ENCODE data around the gene IGSF9. TPM values are rescaled to one million over a fixed set of nuclear protein-coding genes. Genes with fewer than 3 reads are reported as not detected.

The IGSF9 gene
- total RNA-seq, 2 experiments from 2014 or later: not detected

DNA sequence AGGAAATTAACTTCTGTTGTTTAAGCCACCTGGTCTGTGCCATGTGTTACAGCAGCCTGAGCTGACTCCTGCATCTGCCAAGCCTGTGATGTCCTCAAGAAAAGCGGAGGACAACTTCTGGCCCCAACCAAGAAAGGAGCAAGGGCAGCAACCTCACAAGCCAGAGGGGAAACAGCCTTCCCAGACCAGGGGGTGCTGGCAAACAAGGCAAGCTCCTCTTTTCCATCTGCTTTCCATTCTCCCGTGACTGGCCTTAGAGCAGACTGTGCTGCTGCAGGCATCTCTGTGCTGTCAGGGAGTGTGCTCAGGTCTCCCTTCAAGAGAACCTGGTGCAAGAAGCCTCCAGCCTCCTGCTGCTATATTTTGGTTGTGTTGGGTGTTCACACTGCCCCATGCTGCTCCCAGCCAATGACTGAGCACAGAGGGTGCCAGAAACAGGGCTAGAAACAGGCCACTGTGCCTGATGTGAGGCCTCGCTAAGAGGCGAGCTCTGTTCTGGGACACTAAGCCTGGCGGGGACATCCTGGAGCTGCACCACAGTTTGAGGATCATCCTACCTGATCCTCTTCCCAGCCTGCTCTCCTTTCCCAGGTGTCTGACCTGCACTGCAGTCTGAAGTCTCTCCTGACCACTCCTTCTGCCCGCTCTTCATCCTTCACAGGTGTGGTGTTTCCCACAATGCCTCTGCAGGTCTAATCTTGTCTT lies 36.1 kb upstream of the IGSF9 start:
- Mint-ChIP-seq H3K4me1 (no peaks in the 10 kb centered on the region), H3K36me3 (no peaks in the 10 kb centered on the region), H3K27me3 (peaks cover 29% of the 10 kb centered on the region), H3K27ac (no peak overlapping the region), H3K9me3 (no peaks in the 10 kb centered on the region), H3K4me3 (no peak overlapping the region)
- no peak for ATAC-seq (ENCODE audit: low read depth)
- POLR2A ChIA-PET: interaction anchor here (0.5 kb wide), 1 partner anchor 13 kb away, joined by 5 read pairs; no protein-coding TSS in a partner anchor
- no peak for DNase-seq

DNA sequence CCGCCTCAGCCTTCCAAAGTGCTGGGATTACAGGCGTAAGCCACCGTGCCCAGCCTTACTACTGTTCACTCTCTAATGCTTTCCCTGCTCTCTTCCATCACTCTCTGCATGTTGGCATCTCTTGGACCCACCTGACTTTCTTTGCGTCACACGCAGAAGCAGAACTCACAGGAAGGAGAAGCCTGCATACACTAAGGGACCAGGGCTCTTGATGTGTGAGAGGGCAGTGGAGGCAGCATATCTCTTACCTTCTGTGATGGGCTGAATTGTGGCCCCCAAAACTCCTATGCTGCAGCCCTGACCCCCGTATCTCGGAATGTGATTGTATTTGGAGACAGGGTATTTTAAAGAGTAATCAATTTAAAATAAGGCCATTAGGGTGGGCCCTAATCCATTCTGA lies 35.4 kb upstream of the IGSF9 start:
- POLR2A ChIA-PET: no interaction called here
- no peak for DNase-seq
- no peak for ATAC-seq (ENCODE audit: low read depth)
- H3K27me3 Mint-ChIP-seq: peaks cover 29% of the 10 kb centered on the region
- no peaks in the 10 kb centered on the region for H3K9me3 Mint-ChIP-seq
- no peaks in the 10 kb centered on the region for H3K4me1 Mint-ChIP-seq
- H3K36me3 Mint-ChIP-seq: no peaks in the 10 kb centered on the region
- H3K27ac Mint-ChIP-seq: no peak overlapping the region
- no peak overlapping the region for H3K4me3 Mint-ChIP-seq

DNA sequence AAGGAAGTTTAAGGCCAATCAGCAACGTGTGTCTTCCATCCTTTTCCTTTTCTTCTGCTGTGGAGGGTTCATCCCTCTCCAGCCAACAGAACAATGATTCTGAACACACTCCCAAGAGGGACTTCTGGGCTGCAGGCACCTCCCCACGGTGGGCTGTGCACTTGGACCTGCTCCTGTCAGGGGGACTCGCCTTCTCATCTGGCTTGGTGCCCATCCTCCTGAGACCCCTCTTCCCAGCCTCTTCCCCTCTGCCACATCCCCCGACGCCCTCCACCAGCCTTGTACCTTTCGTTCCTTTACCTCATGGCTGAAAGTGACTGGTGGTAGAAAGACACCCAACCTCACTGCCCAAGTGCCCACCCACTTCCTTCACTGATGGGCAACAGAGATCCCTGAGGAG lies 34.7 kb upstream of the IGSF9 start:
- H3K36me3 Mint-ChIP-seq: no peaks in the 10 kb centered on the region
- no peak overlapping the region for H3K27ac Mint-ChIP-seq
- POLR2A ChIA-PET: no interaction called here
- no peak for ATAC-seq (ENCODE audit: low read depth)
- no peaks in the 10 kb centered on the region for H3K4me1 Mint-ChIP-seq
- no peaks in the 10 kb centered on the region for H3K9me3 Mint-ChIP-seq
- no peak overlapping the region for H3K4me3 Mint-ChIP-seq
- DNase-seq: no peak
- peaks cover 29% of the 10 kb centered on the region for H3K27me3 Mint-ChIP-seq

DNA sequence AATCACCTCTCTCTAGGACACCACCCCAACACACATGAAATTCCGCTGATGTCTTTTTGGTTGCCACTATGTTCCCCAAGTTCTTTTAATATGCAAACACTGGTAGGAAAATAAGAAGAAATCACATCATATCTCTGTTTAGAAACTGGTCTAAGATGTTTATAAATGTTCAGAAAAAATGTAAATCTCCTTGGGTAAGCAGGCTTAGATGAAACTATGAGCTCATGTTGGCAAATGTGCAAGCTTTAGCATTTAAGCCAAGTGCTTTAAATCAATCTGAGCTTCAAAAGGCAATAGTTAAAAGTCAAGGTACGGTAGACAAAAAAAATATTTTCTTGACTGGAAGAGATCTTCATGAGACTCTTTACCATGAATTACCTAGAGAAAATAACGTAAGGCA lies 33.8 kb upstream of the IGSF9 start:
- DNase-seq (no peak), ATAC-seq (ENCODE audit: low read depth) (no peak)
- no peaks in the 10 kb centered on the region for H3K36me3 Mint-ChIP-seq
- no peak overlapping the region for H3K4me3 Mint-ChIP-seq
- H3K9me3 Mint-ChIP-seq: no peaks in the 10 kb centered on the region
- POLR2A ChIA-PET: no interaction called here
- H3K27ac Mint-ChIP-seq: no peak overlapping the region
- no peaks in the 10 kb centered on the region for H3K4me1 Mint-ChIP-seq
- peaks cover 29% of the 10 kb centered on the region for H3K27me3 Mint-ChIP-seq

DNA sequence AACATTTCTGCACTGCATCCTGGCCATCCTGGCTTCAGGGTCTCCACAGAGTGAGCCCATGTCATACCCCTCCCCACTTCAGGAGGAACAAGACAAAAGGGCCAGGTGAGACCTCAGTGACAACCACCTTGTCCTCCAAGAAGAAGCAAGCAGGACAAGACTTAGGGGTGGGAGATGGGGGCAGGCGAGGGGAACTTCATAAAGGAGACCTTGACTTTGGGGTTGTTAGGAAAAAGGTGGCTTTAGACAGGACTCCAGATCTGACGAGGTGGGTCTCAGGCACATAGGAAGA lies 32.6 kb upstream of the IGSF9 start:
- Mint-ChIP-seq H3K4me3 (no peak overlapping the region), H3K4me1 (no peaks in the 10 kb centered on the region)

DNA sequence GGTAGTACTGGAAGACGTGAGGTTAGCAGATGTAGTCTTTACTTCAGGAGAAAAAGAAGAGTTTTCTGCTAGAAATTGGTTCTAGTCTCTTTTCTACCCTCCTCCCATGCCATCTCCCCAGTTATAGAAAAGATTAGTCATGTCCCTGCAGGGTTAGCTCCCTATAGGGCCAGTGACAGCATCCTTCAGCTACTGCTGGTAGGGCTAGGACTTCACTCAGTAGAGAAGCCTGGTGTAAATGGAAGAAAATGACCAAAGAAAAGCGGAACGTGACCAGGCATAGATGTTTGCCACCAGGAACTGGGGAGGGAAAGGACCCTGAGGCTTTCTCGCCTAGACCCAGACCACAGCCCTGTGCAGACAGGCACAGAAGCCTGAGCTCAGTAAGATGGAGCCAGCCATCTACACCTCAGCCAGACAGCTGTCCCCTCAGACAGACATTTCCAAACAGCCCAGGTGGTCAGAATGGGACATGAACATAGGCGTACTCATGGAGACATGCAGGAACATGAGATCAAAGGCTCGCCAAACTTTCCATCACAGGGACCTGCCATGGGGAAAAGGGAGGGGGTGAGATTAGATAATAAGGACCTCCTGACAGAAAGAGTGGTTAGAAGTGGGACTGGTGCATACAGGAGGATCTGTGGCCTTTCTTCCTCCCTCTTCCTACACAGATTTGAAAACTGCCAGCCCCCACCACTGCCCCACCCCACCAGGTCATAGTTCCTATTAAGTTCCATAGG lies 32.1 kb upstream of the IGSF9 start:
- Mint-ChIP-seq H3K9me3 (no peaks in the 10 kb centered on the region), H3K4me1 (no peaks in the 10 kb centered on the region), H3K27me3 (peaks cover 25% of the 10 kb centered on the region), H3K4me3 (no peak overlapping the region), H3K27ac (no peak overlapping the region), H3K36me3 (no peaks in the 10 kb centered on the region)
- no peak for ATAC-seq (ENCODE audit: low read depth)
- POLR2A ChIA-PET: no interaction called here
- no peak for DNase-seq

More for the DNA sequence above, 32.6 kb upstream of the IGSF9 start:
- H3K36me3 Mint-ChIP-seq: no peaks in the 10 kb centered on the region
- no peak overlapping the region for H3K27ac Mint-ChIP-seq
- peaks cover 25% of the 10 kb centered on the region for H3K27me3 Mint-ChIP-seq
- POLR2A ChIA-PET: no interaction called here
- ATAC-seq (ENCODE audit: low read depth): no peak
- DNase-seq: no peak
- H3K9me3 Mint-ChIP-seq: no peaks in the 10 kb centered on the region

DNA sequence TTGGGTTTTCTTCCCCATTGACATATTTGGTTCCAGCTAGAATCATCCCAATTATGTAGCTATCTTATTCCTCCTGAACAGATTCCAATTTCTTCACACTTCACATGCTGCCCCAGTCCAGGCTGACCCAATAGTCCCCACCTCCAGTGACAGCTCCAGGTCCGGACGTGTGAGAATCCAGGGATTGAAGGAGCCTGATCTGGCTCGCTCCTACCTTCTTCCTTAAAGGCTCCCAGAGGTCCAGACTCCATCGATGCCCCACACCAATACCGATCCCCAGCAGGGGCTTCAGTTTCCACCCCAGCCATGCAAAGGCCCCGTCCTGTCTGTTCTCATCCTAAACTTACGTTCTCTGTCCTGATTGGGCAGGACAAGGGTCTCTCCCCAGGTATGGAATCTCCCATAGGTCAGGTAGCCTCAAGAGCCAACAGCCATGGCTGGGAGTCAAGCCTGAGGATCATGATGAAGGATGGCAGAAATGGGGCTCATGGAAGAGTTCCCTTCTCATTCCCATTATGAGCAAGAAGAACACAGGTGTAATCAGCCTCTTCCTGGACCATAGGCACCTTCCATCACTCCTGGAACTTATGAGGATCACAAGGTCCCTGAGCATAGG lies 29.0 kb upstream of the IGSF9 start:
- POLR2A ChIA-PET: no interaction called here
- H3K27me3 Mint-ChIP-seq: peaks cover 25% of the 10 kb centered on the region
- DNase-seq (no peak), ATAC-seq (ENCODE audit: low read depth) (no peak)
- H3K27ac Mint-ChIP-seq: no peak overlapping the region
- no peak overlapping the region for H3K4me3 Mint-ChIP-seq
- H3K9me3 Mint-ChIP-seq: no peaks in the 10 kb centered on the region
- no peaks in the 10 kb centered on the region for H3K36me3 Mint-ChIP-seq
- H3K4me1 Mint-ChIP-seq: no peaks in the 10 kb centered on the region

DNA sequence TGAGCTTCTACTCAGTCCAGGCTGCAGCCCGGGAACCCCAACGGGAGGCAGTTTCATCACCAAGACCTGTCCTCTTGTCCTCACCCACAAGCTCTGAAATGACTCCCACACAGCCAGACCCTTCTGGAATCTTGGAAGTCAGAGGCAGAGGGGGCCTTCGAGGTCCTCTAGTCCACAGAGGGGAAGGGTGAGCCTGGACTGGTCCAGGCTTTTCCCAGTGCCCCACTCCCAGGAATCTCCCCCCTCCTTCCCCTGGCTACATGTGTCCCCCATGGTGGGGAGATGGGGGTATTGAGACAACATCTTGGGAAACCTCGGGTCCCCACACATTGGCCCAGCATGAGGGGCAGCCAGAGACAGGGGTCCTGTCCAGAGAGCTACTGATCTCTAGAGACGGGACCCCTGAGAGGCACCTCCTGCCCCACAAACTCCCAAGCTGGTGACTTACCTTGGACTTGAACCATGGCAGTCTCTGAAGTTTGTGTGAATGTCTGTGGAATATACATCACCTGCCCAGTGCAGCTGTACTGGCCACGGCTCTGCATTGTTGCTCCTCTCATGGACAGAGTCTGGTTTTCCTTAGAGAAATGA lies 28.0 kb upstream of the IGSF9 start:
- Mint-ChIP-seq H3K36me3 (no peaks in the 10 kb centered on the region), H3K27ac (no peak overlapping the region), H3K27me3 (peaks cover 17% of the 10 kb centered on the region), H3K4me3 (no peak overlapping the region), H3K4me1 (no peaks in the 10 kb centered on the region), H3K9me3 (no peaks in the 10 kb centered on the region)
- ATAC-seq (ENCODE audit: low read depth) (no peak), DNase-seq (no peak)
- POLR2A ChIA-PET: no interaction called here

DNA sequence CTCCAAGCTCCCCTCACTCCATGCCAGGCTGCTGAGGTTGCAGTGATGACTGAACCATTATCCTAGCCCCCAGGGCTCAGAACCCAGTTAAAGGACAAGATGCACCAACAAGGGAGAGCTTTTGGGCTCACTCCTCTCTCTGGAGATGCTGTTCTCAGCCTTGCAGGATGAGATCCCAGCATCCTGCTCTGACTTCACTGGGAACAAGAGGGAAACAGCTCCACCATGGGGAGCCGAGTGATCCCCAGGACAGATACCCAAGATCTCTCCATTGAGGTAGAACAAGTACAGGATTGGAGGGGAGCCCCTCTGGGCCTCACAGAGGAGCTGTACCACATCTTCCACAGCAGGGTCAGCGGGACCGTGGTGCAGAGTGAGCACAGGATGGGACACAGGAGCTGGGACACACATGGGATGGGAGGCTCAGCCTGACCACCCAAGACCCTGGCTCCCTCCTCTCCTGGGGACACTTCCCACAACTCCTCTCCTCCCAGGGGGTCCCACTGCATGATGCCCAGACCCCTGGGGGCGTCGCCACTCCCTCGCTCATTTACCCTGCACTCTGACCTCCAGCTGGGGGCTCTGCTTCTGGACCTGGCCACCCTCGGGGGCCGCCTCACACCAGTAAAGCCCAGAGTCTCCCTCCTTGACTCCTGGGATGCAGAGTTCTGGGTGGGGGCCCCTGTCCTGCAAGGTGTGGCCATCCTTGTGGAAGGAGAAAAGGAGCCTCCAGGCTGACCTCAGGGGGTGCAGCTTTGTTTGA lies 27.2 kb upstream of the IGSF9 start:
- no peak for DNase-seq
- Mint-ChIP-seq H3K36me3 (no peaks in the 10 kb centered on the region), H3K9me3 (no peaks in the 10 kb centered on the region), H3K27me3 (peaks cover 21% of the 10 kb centered on the region), H3K4me3 (no peak overlapping the region), H3K27ac (no peak overlapping the region), H3K4me1 (no peaks in the 10 kb centered on the region)
- no peak for ATAC-seq (ENCODE audit: low read depth)
- POLR2A ChIA-PET: no interaction called here

DNA sequence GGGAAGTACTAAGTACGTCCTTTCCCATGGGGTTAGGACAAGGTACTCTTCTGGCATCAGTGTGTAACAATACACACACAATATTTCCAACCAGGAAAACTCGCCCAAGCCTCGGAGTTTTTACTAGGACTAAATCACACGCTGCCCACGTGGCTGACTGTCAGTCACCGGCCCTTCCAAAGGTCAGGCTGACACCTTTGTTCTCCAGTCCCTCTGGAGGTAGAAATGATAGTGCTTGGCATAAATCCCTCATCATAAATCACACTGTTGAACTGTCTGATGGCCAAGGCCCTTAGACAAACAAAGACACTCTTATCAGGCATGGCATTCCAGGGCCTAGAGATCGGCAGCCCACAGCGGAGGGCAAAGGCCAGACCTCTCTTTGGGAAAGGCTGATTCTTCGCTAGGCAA lies 25.5 kb upstream of the IGSF9 start:
- no peak for DNase-seq
- POLR2A ChIA-PET: no interaction called here
- Mint-ChIP-seq H3K36me3 (no peaks in the 10 kb centered on the region), H3K4me1 (no peaks in the 10 kb centered on the region), H3K27ac (no peak overlapping the region), H3K4me3 (no peak overlapping the region), H3K27me3 (peaks cover 27% of the 10 kb centered on the region), H3K9me3 (no peaks in the 10 kb centered on the region)
- ATAC-seq (ENCODE audit: low read depth): no peak

DNA sequence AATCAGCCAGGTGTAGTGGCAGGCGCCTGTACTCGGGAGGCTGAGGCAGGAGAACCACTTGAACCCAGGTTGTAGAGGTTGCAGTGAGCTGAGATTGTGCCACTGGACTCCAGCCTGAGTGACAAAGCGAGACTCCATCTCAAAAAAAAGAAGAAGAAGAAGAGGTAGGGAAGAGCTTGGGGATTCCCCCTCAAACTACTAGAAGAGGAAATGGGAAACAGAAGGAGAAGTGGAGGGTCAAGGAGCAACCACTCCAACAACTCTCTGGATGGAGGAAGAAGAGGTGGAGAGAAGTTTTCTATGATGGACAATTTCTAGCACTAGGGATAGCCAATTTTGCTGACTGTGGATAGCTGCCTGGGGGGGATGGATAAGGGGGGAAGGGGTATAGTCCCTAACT lies 23.5 kb upstream of the IGSF9 start:
- Mint-ChIP-seq H3K27ac (no peak overlapping the region), H3K4me3 (no peak overlapping the region)
- no peak for ATAC-seq (ENCODE audit: low read depth)

DNA sequence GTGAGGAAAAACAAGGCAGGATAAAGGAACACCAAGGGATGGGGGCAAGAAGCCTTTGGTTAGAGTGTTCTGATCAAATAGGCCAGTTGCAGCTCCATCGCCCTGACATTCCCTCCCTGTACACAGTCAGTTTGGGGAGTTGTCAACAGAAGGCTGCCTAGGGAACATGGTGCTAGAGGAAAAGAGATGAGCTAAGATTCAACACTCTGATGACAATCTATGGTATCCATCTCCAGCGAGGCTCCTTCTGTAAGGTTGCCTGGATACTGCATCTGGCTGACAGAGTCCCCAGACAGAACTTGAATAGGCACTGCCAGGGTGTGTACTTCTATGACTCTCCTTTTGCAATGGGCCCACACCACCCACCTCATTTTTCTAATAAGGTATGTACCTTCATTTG lies 19.9 kb upstream of the IGSF9 start:
- no peak overlapping the region for H3K27ac Mint-ChIP-seq
- no peaks in the 10 kb centered on the region for H3K36me3 Mint-ChIP-seq
- H3K27me3 Mint-ChIP-seq: peaks cover 42% of the 10 kb centered on the region
- POLR2A ChIA-PET: no interaction called here
- H3K4me1 Mint-ChIP-seq: no peaks in the 10 kb centered on the region
- no peaks in the 10 kb centered on the region for H3K9me3 Mint-ChIP-seq
- DNase-seq (no peak), ATAC-seq (ENCODE audit: low read depth) (no peak)
- H3K4me3 Mint-ChIP-seq: no peak overlapping the region

More for the DNA sequence above, 23.5 kb upstream of the IGSF9 start:
- Mint-ChIP-seq H3K36me3 (no peaks in the 10 kb centered on the region), H3K9me3 (no peaks in the 10 kb centered on the region), H3K27me3 (peaks cover 43% of the 10 kb centered on the region), H3K4me1 (no peaks in the 10 kb centered on the region)
- DNase-seq: no peak
- POLR2A ChIA-PET: interaction anchor here (0.8 kb wide), 1 partner anchor 13 kb away, joined by 5 read pairs; no protein-coding TSS in a partner anchor

DNA sequence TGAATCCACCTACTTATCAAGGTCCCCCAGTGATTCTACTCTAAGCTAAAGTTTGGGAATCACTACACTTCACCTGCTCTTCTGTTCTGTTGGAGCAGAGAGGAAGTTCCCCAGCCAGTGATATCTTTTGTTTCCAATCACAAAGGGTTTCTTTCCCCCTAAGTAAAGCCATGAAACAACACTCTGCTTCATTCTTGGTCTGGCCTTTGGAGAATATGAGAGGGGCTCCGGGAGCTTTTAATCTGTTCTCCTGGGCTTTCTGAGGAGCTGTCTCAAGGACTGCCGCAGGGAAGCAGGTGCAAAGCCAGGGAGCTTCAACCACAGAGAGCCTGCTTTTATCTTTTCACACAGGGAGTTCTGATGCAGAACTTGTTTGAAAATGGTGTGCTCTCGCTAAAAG lies 18.7 kb upstream of the IGSF9 start:
- no peaks in the 10 kb centered on the region for H3K36me3 Mint-ChIP-seq
- DNase-seq: no peak
- no peak for ATAC-seq (ENCODE audit: low read depth)
- no peak overlapping the region for H3K27ac Mint-ChIP-seq
- peaks cover 46% of the 10 kb centered on the region for H3K27me3 Mint-ChIP-seq
- H3K9me3 Mint-ChIP-seq: no peaks in the 10 kb centered on the region
- H3K4me3 Mint-ChIP-seq: no peak overlapping the region
- no peaks in the 10 kb centered on the region for H3K4me1 Mint-ChIP-seq
- POLR2A ChIA-PET: no interaction called here
